ENCODE data around the gene MRPL50.

DNA sequence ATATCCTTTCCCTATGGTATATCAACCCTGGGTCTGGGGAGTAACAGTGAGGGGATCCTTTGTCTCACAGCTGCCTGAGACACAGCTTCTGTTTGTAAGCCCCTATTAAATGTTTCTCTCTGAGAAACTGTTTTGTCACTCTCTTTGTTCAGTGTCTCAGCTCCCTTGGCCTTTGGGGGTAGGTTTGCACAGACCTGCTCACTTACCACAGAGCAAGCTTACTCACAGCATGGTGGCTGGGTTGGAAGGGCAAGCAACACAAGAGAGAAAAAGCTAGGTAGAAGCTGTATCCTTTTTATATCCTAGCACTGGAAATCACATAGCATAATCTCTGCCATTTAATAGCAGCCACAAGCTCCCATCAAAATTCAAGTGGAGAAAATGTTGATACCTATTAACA is 18.1 kb downstream of the MRPL50 start:
- TF ChIP-seq, protein P1, sequence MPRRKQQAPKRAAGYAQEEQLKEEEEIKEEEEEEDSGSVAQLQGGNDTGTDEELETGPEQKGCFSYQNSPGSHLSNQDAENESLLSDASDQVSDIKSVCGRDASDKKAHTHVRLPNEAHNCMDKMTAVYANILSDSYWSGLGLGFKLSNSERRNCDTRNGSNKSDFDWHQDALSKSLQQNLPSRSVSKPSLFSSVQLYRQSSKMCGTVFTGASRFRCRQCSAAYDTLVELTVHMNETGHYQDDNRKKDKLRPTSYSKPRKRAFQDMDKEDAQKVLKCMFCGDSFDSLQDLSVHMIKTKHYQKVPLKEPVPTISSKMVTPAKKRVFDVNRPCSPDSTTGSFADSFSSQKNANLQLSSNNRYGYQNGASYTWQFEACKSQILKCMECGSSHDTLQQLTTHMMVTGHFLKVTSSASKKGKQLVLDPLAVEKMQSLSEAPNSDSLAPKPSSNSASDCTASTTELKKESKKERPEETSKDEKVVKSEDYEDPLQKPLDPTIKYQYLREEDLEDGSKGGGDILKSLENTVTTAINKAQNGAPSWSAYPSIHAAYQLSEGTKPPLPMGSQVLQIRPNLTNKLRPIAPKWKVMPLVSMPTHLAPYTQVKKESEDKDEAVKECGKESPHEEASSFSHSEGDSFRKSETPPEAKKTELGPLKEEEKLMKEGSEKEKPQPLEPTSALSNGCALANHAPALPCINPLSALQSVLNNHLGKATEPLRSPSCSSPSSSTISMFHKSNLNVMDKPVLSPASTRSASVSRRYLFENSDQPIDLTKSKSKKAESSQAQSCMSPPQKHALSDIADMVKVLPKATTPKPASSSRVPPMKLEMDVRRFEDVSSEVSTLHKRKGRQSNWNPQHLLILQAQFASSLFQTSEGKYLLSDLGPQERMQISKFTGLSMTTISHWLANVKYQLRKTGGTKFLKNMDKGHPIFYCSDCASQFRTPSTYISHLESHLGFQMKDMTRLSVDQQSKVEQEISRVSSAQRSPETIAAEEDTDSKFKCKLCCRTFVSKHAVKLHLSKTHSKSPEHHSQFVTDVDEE (CRISPR knock-in tag; IDR thresholded peaks at IDR 0.05) = no peak
- TF ChIP-seq BACH2 (CRISPR knock-in tag; IDR thresholded peaks at IDR 0.05; ENCODE audit: borderline replicate concordance) = no peak
- TF ChIP-seq ISL1 (CRISPR knock-in tag; IDR thresholded peaks at IDR 0.05) = no peak
- TF ChIP-seq ZFP3 (CRISPR knock-in tag; IDR thresholded peaks at IDR 0.05) = no peak
- TF ChIP-seq, protein P2, sequence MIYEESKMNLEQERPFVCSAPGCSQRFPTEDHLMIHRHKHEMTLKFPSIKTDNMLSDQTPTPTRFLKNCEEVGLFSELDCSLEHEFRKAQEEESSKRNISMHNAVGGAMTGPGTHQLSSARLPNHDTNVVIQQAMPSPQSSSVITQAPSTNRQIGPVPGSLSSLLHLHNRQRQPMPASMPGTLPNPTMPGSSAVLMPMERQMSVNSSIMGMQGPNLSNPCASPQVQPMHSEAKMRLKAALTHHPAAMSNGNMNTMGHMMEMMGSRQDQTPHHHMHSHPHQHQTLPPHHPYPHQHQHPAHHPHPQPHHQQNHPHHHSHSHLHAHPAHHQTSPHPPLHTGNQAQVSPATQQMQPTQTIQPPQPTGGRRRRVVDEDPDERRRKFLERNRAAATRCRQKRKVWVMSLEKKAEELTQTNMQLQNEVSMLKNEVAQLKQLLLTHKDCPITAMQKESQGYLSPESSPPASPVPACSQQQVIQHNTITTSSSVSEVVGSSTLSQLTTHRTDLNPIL (CRISPR knock-in tag; IDR thresholded peaks at IDR 0.05; ENCODE audit: low read depth) = no peak
- TF ChIP-seq ZFP30 (CRISPR knock-in tag; IDR thresholded peaks at IDR 0.05) = no peak
- no peak for TF ChIP-seq ZNF70 (CRISPR knock-in tag; IDR thresholded peaks at IDR 0.05)
- TF ChIP-seq, protein P3, sequence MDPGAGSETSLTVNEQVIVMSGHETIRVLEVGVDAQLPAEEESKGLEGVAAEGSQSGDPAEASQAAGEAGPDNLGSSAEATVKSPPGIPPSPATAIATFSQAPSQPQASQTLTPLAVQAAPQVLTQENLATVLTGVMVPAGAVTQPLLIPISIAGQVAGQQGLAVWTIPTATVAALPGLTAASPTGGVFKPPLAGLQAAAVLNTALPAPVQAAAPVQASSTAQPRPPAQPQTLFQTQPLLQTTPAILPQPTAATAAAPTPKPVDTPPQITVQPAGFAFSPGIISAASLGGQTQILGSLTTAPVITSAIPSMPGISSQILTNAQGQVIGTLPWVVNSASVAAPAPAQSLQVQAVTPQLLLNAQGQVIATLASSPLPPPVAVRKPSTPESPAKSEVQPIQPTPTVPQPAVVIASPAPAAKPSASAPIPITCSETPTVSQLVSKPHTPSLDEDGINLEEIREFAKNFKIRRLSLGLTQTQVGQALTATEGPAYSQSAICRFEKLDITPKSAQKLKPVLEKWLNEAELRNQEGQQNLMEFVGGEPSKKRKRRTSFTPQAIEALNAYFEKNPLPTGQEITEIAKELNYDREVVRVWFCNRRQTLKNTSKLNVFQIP (CRISPR knock-in tag; IDR thresholded peaks at IDR 0.05; ENCODE audit: borderline replicate concordance, low read depth) = no peak
- TF ChIP-seq GLIS3 (CRISPR knock-in tag; IDR thresholded peaks at IDR 0.05) = no peak
- TF ChIP-seq RARB (CRISPR knock-in tag; IDR thresholded peaks at IDR 0.05) = no peak

All from SK-N-SH treated with all-trans-retinoic acid at 6 μM for 48 hours (cell line).